ENCODE measurements around the gene FAM210B. TPM values are rescaled to one million over a fixed set of nuclear protein-coding genes. Genes with fewer than 3 reads are reported as not detected.

Gene FAM210B
- total and polyA plus RNA-seq, 2 donors (not counting 1 experiment from before 2014, with no cell fraction given): 90.6 to 120 TPM

- no peak overlapping the region for H2AFZ ChIP-seq (ENCODE audit: low read length)
- peaks cover 13% of the 10 kb centered on the region for H3K36me3 ChIP-seq (ENCODE audit: control insufficient read depth, insufficient read depth, low read length)
- no peak overlapping the region for H3K4me2 ChIP-seq (ENCODE audit: extremely low read depth, insufficient read depth, low read length)
- TF ChIP-seq EZH2 (IDR thresholded peaks at IDR 0.05; ENCODE audit: low read length, missing control alignments): no peak
- no peak overlapping the region for H3K4me3 ChIP-seq (replicated peaks in 1 of 4; ENCODE audit: control extremely low read depth in 1 of 4, insufficient read depth in 1 of 4, low read depth in 3 of 4, low read length in 4 of 4)
- H4K20me1 ChIP-seq (ENCODE audit: control insufficient read depth, extremely low read depth, insufficient read depth, low read length): no peaks in the 10 kb centered on the region
- no peak overlapping the region for H3K27ac ChIP-seq (ENCODE audit: insufficient read depth, low read length)
- no peak overlapping the region for H3K9ac ChIP-seq (ENCODE audit: insufficient read depth, low read length)
- H3K9me3 ChIP-seq (ENCODE audit: control insufficient read depth, insufficient read depth, low read depth, low read length): no peaks in the 10 kb centered on the region
- no peaks in the 10 kb centered on the region for H3K4me1 ChIP-seq (ENCODE audit: control insufficient read depth, extremely low read depth, insufficient read depth, low read length)
- no peak for DNase-seq (ENCODE audit: low read depth in 2 of 2)
- no peaks in the 10 kb centered on the region for H3K27me3 ChIP-seq (ENCODE audit: control insufficient read depth, insufficient read depth, low read length)
- H3K79me2 ChIP-seq (ENCODE audit: control insufficient read depth, insufficient read depth, low read length): peaks cover 65% of the 10 kb centered on the region
These were observed 26.4 kb downstream of the FAM210B start for GRCh38 chr20:56385130-56385529.

- no peak for TF ChIP-seq EZH2 (IDR thresholded peaks at IDR 0.05; ENCODE audit: low read length, missing control alignments)
- no peak for TF ChIP-seq CTCF (conservative IDR thresholded peaks at IDR 0.05 in 1 of 2, IDR thresholded peaks at IDR 0.05 in 1 of 2; ENCODE audit: low read depth in 1 of 2, low read length in 2 of 2)
These were observed 27.4 kb downstream of the FAM210B start for GRCh38 chr20:56386219-56386618.

GRCh38 chr20:56388882-56389281 lies 30.1 kb downstream of the FAM210B start:
- H3K36me3 ChIP-seq (ENCODE audit: control insufficient read depth, insufficient read depth, low read length): peaks cover 7% of the 10 kb centered on the region

More at GRCh38 chr20:56386219-56386618, 27.4 kb downstream of the FAM210B start:
- Histone ChIP-seq H3K4me3 (replicated peaks in 1 of 4; ENCODE audit: control extremely low read depth in 1 of 4, insufficient read depth in 1 of 4, low read depth in 3 of 4, low read length in 4 of 4) (no peak overlapping the region), H2AFZ (ENCODE audit: low read length) (no peak overlapping the region), H3K27me3 (ENCODE audit: control insufficient read depth, insufficient read depth, low read length) (no peaks in the 10 kb centered on the region), H3K9ac (ENCODE audit: insufficient read depth, low read length) (no peak overlapping the region), H3K36me3 (ENCODE audit: control insufficient read depth, insufficient read depth, low read length) (peaks cover 13% of the 10 kb centered on the region), H3K4me2 (ENCODE audit: extremely low read depth, insufficient read depth, low read length) (no peak overlapping the region), H3K4me1 (ENCODE audit: control insufficient read depth, extremely low read depth, insufficient read depth, low read length) (peaks cover 2% of the 10 kb centered on the region), H3K9me3 (ENCODE audit: control insufficient read depth, insufficient read depth, low read depth, low read length) (no peaks in the 10 kb centered on the region), H3K27ac (ENCODE audit: insufficient read depth, low read length) (no peak overlapping the region), H4K20me1 (ENCODE audit: control insufficient read depth, extremely low read depth, insufficient read depth, low read length) (no peaks in the 10 kb centered on the region), H3K79me2 (ENCODE audit: control insufficient read depth, insufficient read depth, low read length) (peaks cover 75% of the 10 kb centered on the region)
- DNase-seq (ENCODE audit: low read depth in 2 of 2): no peak

More at GRCh38 chr20:56388882-56389281, 30.1 kb downstream of the FAM210B start:
- Histone ChIP-seq H3K4me3 (replicated peaks in 1 of 4; ENCODE audit: control extremely low read depth in 1 of 4, insufficient read depth in 1 of 4, low read depth in 3 of 4, low read length in 4 of 4) (no peak overlapping the region), H2AFZ (ENCODE audit: low read length) (no peak overlapping the region), H3K27ac (ENCODE audit: insufficient read depth, low read length) (no peak overlapping the region), H3K4me2 (ENCODE audit: extremely low read depth, insufficient read depth, low read length) (no peak overlapping the region), H3K9ac (ENCODE audit: insufficient read depth, low read length) (no peak overlapping the region), H4K20me1 (ENCODE audit: control insufficient read depth, extremely low read depth, insufficient read depth, low read length) (no peaks in the 10 kb centered on the region), H3K9me3 (ENCODE audit: control insufficient read depth, insufficient read depth, low read depth, low read length) (no peaks in the 10 kb centered on the region), H3K27me3 (ENCODE audit: control insufficient read depth, insufficient read depth, low read length) (no peaks in the 10 kb centered on the region), H3K4me1 (ENCODE audit: control insufficient read depth, extremely low read depth, insufficient read depth, low read length) (peaks cover 5% of the 10 kb centered on the region), H3K79me2 (ENCODE audit: control insufficient read depth, insufficient read depth, low read length) (peaks cover 80% of the 10 kb centered on the region)
- DNase-seq (ENCODE audit: low read depth in 2 of 2): no peak
- TF ChIP-seq CTCF (conservative IDR thresholded peaks at IDR 0.05 in 1 of 2, IDR thresholded peaks at IDR 0.05 in 1 of 2; ENCODE audit: low read depth in 1 of 2, low read length in 2 of 2) (no peak), EZH2 (IDR thresholded peaks at IDR 0.05; ENCODE audit: low read length, missing control alignments) (no peak)
